Measurements from ENCODE around the gene CXorf65. TPM values are rescaled to one million over a fixed set of nuclear protein-coding genes. Genes with fewer than 3 reads are reported as not detected.

CXorf65 gene
- total RNA-seq: not detected
- polyA plus RNA-seq (ENCODE audit: insufficient read length in 2 of 2): not detected
- long read RNA-seq, donor 1: 0 reads
- long read RNA-seq, donor 2: 0 reads
- long read RNA-seq, donor 3: 0 reads
- long read RNA-seq, donor 4: 0 reads

DNA sequence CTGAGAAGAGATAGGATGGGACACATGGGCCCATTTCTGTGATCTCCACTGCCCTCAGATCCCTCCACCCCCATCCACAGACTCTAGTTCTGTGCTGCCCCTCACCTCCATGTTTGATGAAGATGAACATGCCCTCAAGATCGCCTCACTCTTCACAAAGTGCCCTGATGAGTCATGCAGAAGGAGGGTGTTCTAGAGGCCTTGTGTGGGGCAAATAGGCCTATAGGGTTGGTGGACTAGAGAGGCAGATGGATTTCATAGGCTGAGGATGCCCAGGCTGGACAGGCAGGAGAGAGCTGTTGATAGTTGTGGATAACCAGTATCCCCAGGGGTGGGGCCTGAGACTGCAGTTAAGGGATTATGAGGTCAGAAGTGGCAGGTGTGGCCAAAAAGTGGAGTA, at the start of gene CXorf65:
Gene CXorf65, minus strand, starts transcription at position 314 of the 400 bp plus-strand sequence. Its CDS starts 184 bp downstream, at position 130.
- WGBS (ENCODE audit: insufficient coverage): no CpG with 5 or more reads among the region's 1 CpG

DNA sequence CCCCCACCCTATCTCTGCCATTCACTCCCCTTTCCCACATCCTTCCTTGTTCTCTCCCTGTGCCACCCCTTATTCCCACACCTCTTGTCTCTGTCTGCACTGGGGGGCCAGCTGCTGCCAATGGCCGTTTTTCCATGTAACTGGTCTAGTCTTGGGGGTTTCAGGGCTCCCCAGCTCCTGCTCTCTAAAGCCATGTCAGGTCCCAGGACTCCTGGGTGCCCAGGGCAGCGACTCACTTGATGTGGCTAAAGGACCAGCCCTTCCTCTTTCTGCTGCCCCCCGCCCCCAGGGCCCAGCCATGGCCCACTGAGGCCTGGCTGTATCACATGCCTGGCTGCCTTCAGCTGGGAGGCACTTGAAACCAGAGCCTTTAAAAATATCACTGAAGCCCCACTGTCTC, 48.1 kb upstream of the CXorf65 start:
- 55% methylated on average over 3 of the region's 3 CpGs for WGBS (ENCODE audit: insufficient coverage)
- Histone ChIP-seq H3K4me1 (ENCODE audit: control insufficient read depth, insufficient read depth, low read length) (no peaks in the 10 kb centered on the region), H3K9me3 (ENCODE audit: control insufficient read depth, insufficient read depth, low read length) (no peaks in the 10 kb centered on the region), H3K27me3 (ENCODE audit: control insufficient read depth, insufficient read depth, low read length) (no peaks in the 10 kb centered on the region), H3K36me3 (ENCODE audit: control insufficient read depth, insufficient read depth, low read length) (peaks cover 48% of the 10 kb centered on the region), H3K4me3 (ENCODE audit: low read depth, low read length) (no peak overlapping the region), H3K27ac (ENCODE audit: low read depth, low read length) (no peak overlapping the region)
- no peak for DNase-seq (ENCODE audit: low read depth in 4 of 6, low spot score in 6 of 6)

More for the DNA sequence above, at the start of gene CXorf65:
- Histone ChIP-seq H3K36me3 (ENCODE audit: control insufficient read depth, insufficient read depth, low read length) (peaks cover 1% of the 10 kb centered on the region), H3K27me3 (ENCODE audit: control insufficient read depth, insufficient read depth, low read length) (no peaks in the 10 kb centered on the region), H3K4me3 (ENCODE audit: low read depth, low read length) (no peak within 1 kb of the TSS), H3K4me1 (ENCODE audit: control insufficient read depth, insufficient read depth, low read length) (peaks cover 10% of the 10 kb centered on the region), H3K9me3 (ENCODE audit: control insufficient read depth, insufficient read depth, low read length) (no peaks in the 10 kb centered on the region), H3K27ac (ENCODE audit: low read depth, low read length) (no peak within 1 kb of the TSS)
- no peak for DNase-seq (ENCODE audit: low read depth in 4 of 6, low spot score in 6 of 6)

GRCh38 chrX:71154196-71154595, 47.7 kb upstream of the CXorf65 start:
- 88% methylated on average over 6 of the region's 7 CpGs for WGBS (ENCODE audit: insufficient coverage)
- Histone ChIP-seq H3K9me3 (ENCODE audit: control insufficient read depth, insufficient read depth, low read length) (no peaks in the 10 kb centered on the region), H3K27ac (ENCODE audit: low read depth, low read length) (no peak overlapping the region), H3K27me3 (ENCODE audit: control insufficient read depth, insufficient read depth, low read length) (no peaks in the 10 kb centered on the region), H3K4me3 (ENCODE audit: low read depth, low read length) (no peak overlapping the region), H3K4me1 (ENCODE audit: control insufficient read depth, insufficient read depth, low read length) (no peaks in the 10 kb centered on the region), H3K36me3 (ENCODE audit: control insufficient read depth, insufficient read depth, low read length) (peaks cover 48% of the 10 kb centered on the region)
- no peak for DNase-seq (ENCODE audit: low read depth in 4 of 6, low spot score in 6 of 6)

DNA sequence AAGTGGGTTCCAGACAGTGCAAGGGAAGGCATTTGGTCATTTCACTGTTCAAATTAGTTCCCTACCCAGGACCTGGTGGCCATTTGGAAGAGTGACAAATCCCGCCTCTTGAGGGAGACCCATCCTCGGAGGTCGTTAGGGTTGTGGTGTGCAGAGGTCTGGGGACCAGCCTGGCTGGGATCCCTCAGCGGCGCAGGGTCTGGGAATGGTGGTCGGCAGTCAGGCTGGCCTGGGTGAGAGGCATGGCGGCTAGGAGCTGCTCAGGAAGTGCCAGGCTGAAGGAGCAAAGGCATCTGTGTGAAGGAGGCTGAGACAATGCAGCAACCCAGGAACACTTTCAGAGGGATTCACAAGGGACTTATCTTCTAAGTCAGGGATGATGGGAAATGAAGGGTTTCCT, 44.8 kb upstream of the CXorf65 start:
- DNase-seq (ENCODE audit: low read depth in 4 of 6, low spot score in 6 of 6): no peak
- H3K4me1 ChIP-seq (ENCODE audit: control insufficient read depth, insufficient read depth, low read length): peaks cover 23% of the 10 kb centered on the region
- no peaks in the 10 kb centered on the region for H3K9me3 ChIP-seq (ENCODE audit: control insufficient read depth, insufficient read depth, low read length)
- peaks cover 52% of the 10 kb centered on the region for H3K36me3 ChIP-seq (ENCODE audit: control insufficient read depth, insufficient read depth, low read length)
- H3K27me3 ChIP-seq (ENCODE audit: control insufficient read depth, insufficient read depth, low read length): no peaks in the 10 kb centered on the region
- H3K4me3 ChIP-seq (ENCODE audit: low read depth, low read length): no peak overlapping the region
- WGBS (ENCODE audit: insufficient coverage): 64% methylated on average over 7 of the region's 7 CpGs
- H3K27ac ChIP-seq (ENCODE audit: low read depth, low read length): no peak overlapping the region

GRCh38 chrX:71148278-71148663, 41.7 kb upstream of the CXorf65 start:
- Histone ChIP-seq H3K4me1 (ENCODE audit: control insufficient read depth, insufficient read depth, low read length) (peaks cover 34% of the 10 kb centered on the region), H3K27me3 (ENCODE audit: control insufficient read depth, insufficient read depth, low read length) (no peaks in the 10 kb centered on the region), H3K36me3 (ENCODE audit: control insufficient read depth, insufficient read depth, low read length) (peaks cover 25% of the 10 kb centered on the region), H3K27ac (ENCODE audit: low read depth, low read length) (no peak overlapping the region), H3K9me3 (ENCODE audit: control insufficient read depth, insufficient read depth, low read length) (no peaks in the 10 kb centered on the region), H3K4me3 (ENCODE audit: low read depth, low read length) (no peak overlapping the region)
- WGBS (ENCODE audit: insufficient coverage): no CpG with 5 or more reads among the region's 8 CpGs
- DNase-seq (ENCODE audit: low read depth in 4 of 6, low spot score in 6 of 6): no peak

DNA sequence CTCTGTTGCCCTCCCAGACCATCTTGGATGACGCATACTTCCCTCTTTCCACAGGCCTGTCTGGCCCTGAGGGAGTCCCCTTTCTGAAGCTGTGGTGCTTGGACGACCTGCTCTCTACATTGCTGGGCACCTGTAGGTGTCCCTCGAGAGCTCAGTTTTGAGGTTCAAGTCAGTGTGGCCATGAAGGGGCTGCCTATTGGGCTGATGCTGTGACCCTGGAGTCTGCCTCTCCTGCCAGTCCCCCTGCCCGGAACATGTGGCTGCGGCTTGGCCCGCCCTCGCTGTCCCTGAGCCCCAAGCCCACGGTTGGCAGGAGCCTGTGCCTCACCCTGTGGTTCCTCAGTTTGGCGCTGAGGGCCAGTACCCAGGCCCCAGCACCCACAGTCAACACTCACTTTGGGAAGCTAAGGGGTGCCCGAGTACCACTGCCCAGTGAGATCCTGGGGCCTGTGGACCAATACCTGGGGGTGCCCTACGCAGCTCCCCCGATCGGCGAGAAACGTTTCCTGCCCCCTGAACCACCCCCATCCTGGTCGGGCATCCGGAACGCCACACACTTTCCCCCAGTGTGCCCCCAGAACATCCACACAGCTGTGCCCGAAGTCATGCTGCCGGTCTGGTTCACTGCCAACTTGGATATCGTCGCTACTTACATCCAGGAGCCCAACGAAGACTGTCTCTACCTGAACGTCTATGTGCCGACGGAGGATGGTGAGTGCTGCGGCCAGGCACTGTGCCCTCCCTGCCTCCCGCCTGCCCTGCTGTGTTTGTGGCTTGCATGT, 41.1 kb upstream of the CXorf65 start:
- Histone ChIP-seq H3K27ac (ENCODE audit: low read depth, low read length) (no peak overlapping the region), H3K4me1 (ENCODE audit: control insufficient read depth, insufficient read depth, low read length) (peaks cover 37% of the 10 kb centered on the region), H3K4me3 (ENCODE audit: low read depth, low read length) (peak overlapping the region; percentile 71), H3K9me3 (ENCODE audit: control insufficient read depth, insufficient read depth, low read length) (no peaks in the 10 kb centered on the region), H3K27me3 (ENCODE audit: control insufficient read depth, insufficient read depth, low read length) (no peaks in the 10 kb centered on the region), H3K36me3 (ENCODE audit: control insufficient read depth, insufficient read depth, low read length) (peaks cover 20% of the 10 kb centered on the region)
- WGBS (ENCODE audit: insufficient coverage): 55% methylated on average over 24 of the region's 28 CpGs
- DNase-seq (ENCODE audit: low read depth in 4 of 6, low spot score in 6 of 6): peak in 2 of 6 donors; percentile 8 to 21

GRCh38 chrX:71144651-71145050, 38.1 kb upstream of the CXorf65 start, which contains the start of gene NLGN3:
Gene NLGN3, plus strand, starts transcription at chrX:71144841. Its CDS starts 2,909 bp downstream, at chrX:71147750.
- Histone ChIP-seq H3K9me3 (ENCODE audit: control insufficient read depth, insufficient read depth, low read length) (no peaks in the 10 kb centered on the region), H3K4me3 (ENCODE audit: low read depth, low read length) (peak within 1 kb of the TSS; percentile 71), H3K27ac (ENCODE audit: low read depth, low read length) (peak within 1 kb of the TSS; percentile 79), H3K27me3 (ENCODE audit: control insufficient read depth, insufficient read depth, low read length) (no peaks in the 10 kb centered on the region), H3K36me3 (ENCODE audit: control insufficient read depth, insufficient read depth, low read length) (peaks cover 42% of the 10 kb centered on the region), H3K4me1 (ENCODE audit: control insufficient read depth, insufficient read depth, low read length) (peaks cover 37% of the 10 kb centered on the region)
- 24% methylated on average over 28 of the region's 28 CpGs for WGBS (ENCODE audit: insufficient coverage)
- DNase-seq (ENCODE audit: low read depth in 4 of 6, low spot score in 6 of 6): peak in 4 of 6 donors; percentile 35 to 82 (median 68)

GRCh38 chrX:71143508-71143907, 37.0 kb upstream of the CXorf65 start:
- DNase-seq (ENCODE audit: low read depth in 4 of 6, low spot score in 6 of 6): peak in 1 of 6 donors; percentile 49
- no peak overlapping the region for H3K27ac ChIP-seq (ENCODE audit: low read depth, low read length)

GRCh38 chrX:71140440-71140839, 33.9 kb upstream of the CXorf65 start:
- H3K27ac ChIP-seq (ENCODE audit: low read depth, low read length): no peak overlapping the region
- no peak overlapping the region for H3K4me3 ChIP-seq (ENCODE audit: low read depth, low read length)
- H3K9me3 ChIP-seq (ENCODE audit: control insufficient read depth, insufficient read depth, low read length): no peaks in the 10 kb centered on the region
- WGBS (ENCODE audit: insufficient coverage): 70% methylated on average over 3 of the region's 6 CpGs
- H3K4me1 ChIP-seq (ENCODE audit: control insufficient read depth, insufficient read depth, low read length): peaks cover 15% of the 10 kb centered on the region
- H3K36me3 ChIP-seq (ENCODE audit: control insufficient read depth, insufficient read depth, low read length): peaks cover 61% of the 10 kb centered on the region
- DNase-seq (ENCODE audit: low read depth in 4 of 6, low spot score in 6 of 6): no peak
- no peaks in the 10 kb centered on the region for H3K27me3 ChIP-seq (ENCODE audit: control insufficient read depth, insufficient read depth, low read length)

More at GRCh38 chrX:71143508-71143907, 37.0 kb upstream of the CXorf65 start:
- H3K36me3 ChIP-seq (ENCODE audit: control insufficient read depth, insufficient read depth, low read length): peaks cover 41% of the 10 kb centered on the region
- peaks cover 33% of the 10 kb centered on the region for H3K4me1 ChIP-seq (ENCODE audit: control insufficient read depth, insufficient read depth, low read length)
- H3K27me3 ChIP-seq (ENCODE audit: control insufficient read depth, insufficient read depth, low read length): no peaks in the 10 kb centered on the region
- H3K4me3 ChIP-seq (ENCODE audit: low read depth, low read length): no peak overlapping the region
- 61% methylated on average over 4 of the region's 6 CpGs for WGBS (ENCODE audit: insufficient coverage)
- no peaks in the 10 kb centered on the region for H3K9me3 ChIP-seq (ENCODE audit: control insufficient read depth, insufficient read depth, low read length)

- DNase-seq (ENCODE audit: low read depth in 4 of 6, low spot score in 6 of 6): no peak
- WGBS (ENCODE audit: insufficient coverage): 77% methylated on average over 2 of the region's 4 CpGs
- no peaks in the 10 kb centered on the region for H3K9me3 ChIP-seq (ENCODE audit: control insufficient read depth, insufficient read depth, low read length)
- H3K36me3 ChIP-seq (ENCODE audit: control insufficient read depth, insufficient read depth, low read length): peaks cover 71% of the 10 kb centered on the region
- H3K27me3 ChIP-seq (ENCODE audit: control insufficient read depth, insufficient read depth, low read length): no peaks in the 10 kb centered on the region
- no peak overlapping the region for H3K4me3 ChIP-seq (ENCODE audit: low read depth, low read length)
- H3K27ac ChIP-seq (ENCODE audit: low read depth, low read length): no peak overlapping the region
- H3K4me1 ChIP-seq (ENCODE audit: control insufficient read depth, insufficient read depth, low read length): no peaks in the 10 kb centered on the region
These were observed 25.0 kb upstream of the CXorf65 start for GRCh38 chrX:71131510-71131909.
